ENCODE measurements around the gene DGKH.
"Not testable (repeated sequence)": the region's sequence is repeated elsewhere in the genome, so short reads cannot be mapped to it uniquely, and the experiment has no call there.

Gene DGKH

DNA sequence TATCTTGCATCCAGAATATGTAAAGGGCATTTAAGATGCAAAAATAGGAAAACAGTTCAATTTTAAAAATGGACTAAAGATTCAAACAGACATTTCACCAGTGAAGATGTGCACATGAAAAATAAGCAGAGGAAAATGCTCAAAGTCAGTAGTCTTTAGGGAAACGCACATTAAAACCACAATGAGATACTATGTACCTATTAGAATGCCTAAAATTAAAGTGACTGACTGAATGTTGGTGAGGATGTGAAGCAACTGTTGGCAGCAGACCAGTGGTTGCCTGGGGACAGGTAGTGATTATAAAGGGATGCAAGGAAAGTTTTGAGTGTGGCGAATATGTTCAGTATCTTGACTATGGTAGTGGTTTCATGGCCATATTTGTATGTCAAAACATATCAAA lies 75.2 kb downstream of the DGKH start:
- no peaks in the 10 kb centered on the region for H3K36me3 ChIP-seq (ENCODE audit: control insufficient read depth, insufficient read depth, low read length)
- H3K9ac ChIP-seq (ENCODE audit: low read depth, low read length): no peak overlapping the region
- H3K4me1 ChIP-seq (ENCODE audit: control insufficient read depth, insufficient read depth, low read length): no peaks in the 10 kb centered on the region

DNA sequence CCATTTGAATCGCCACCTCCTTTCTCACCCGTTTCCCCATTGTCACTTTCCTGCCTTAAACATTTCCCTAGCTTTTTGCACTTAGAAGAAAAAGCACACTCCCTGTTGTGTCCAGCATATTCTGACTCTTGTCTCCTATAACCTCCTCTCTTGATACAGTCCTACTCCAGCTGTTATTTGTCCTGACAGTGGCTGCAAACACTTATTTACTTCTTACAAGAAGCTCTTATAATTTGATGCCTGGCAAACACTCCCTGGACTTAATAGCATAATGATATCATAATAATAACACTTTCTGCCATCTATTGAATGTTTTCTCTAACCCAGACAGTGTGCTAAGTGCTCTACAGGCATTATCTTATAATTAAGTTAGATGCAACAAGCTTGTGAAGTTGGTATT lies 76.6 kb downstream of the DGKH start:
- no peaks in the 10 kb centered on the region for H3K27me3 ChIP-seq (ENCODE audit: control insufficient read depth, insufficient read depth, low read length)
- no peaks in the 10 kb centered on the region for H3K9me3 ChIP-seq (ENCODE audit: control insufficient read depth, insufficient read depth, low read length)
- peaks cover 8% of the 10 kb centered on the region for H3K4me1 ChIP-seq (ENCODE audit: control insufficient read depth, insufficient read depth, low read length)
- H3K4me3 ChIP-seq (ENCODE audit: low read depth, low read length): no peak overlapping the region
- H3K9ac ChIP-seq (ENCODE audit: low read depth, low read length): no peak overlapping the region
- H3K36me3 ChIP-seq (ENCODE audit: control insufficient read depth, insufficient read depth, low read length): no peaks in the 10 kb centered on the region

More for the DNA sequence above, 75.2 kb downstream of the DGKH start:
- H3K27me3 ChIP-seq (ENCODE audit: control insufficient read depth, insufficient read depth, low read length): no peaks in the 10 kb centered on the region
- H3K4me3 ChIP-seq (ENCODE audit: low read depth, low read length): no peak overlapping the region
- no peaks in the 10 kb centered on the region for H3K9me3 ChIP-seq (ENCODE audit: control insufficient read depth, insufficient read depth, low read length)

DNA sequence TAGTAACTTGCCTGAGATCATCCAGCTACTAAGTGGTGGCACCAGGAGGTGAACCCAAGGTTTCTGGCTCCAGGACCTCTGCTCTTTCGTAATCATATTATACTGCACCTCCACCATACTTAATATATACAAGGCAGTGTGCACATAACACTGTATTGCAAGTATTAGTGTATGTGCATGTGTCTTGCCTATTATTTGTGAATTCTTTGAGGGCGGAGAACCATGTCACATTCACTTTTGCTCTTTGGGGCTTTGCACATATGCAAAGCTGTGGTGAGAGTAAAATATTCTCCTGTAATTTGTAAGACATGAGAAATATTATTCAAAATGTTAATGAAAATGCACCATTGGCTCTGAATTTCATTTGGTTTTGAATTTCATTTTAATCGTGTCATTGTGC lies 78.6 kb downstream of the DGKH start:
- Histone ChIP-seq H3K9ac (ENCODE audit: low read depth, low read length) (no peak overlapping the region), H3K27me3 (ENCODE audit: control insufficient read depth, insufficient read depth, low read length) (no peaks in the 10 kb centered on the region), H3K4me3 (ENCODE audit: low read depth, low read length) (no peak overlapping the region), H3K9me3 (ENCODE audit: control insufficient read depth, insufficient read depth, low read length) (no peaks in the 10 kb centered on the region), H3K4me1 (ENCODE audit: control insufficient read depth, insufficient read depth, low read length) (peaks cover 8% of the 10 kb centered on the region), H3K36me3 (ENCODE audit: control insufficient read depth, insufficient read depth, low read length) (no peaks in the 10 kb centered on the region)

DNA sequence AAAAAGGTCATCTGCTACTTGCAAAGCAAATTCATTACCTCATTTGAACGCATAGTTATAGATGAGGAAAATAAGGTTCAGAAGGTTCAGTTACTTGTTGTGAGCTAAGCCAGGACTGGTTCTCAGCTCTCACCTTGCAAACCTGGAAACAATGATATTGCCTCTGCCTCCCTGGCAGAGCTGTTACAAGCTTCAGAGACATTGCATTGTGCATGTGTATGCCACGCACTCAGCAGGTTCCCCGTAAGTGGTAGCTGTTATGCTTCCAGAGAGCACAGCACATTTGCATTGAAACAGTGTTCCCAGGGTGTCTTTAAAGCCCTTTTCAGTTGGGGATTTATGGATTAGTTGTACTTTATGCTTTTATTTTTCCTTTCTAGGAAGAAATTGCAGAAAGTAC lies 80.6 kb downstream of the DGKH start:
- Histone ChIP-seq H3K4me3 (ENCODE audit: low read depth, low read length) (no peak overlapping the region), H3K27me3 (ENCODE audit: control insufficient read depth, insufficient read depth, low read length) (no peaks in the 10 kb centered on the region), H3K9ac (ENCODE audit: low read depth, low read length) (no peak overlapping the region), H3K4me1 (ENCODE audit: control insufficient read depth, insufficient read depth, low read length) (peaks cover 8% of the 10 kb centered on the region), H3K36me3 (ENCODE audit: control insufficient read depth, insufficient read depth, low read length) (no peaks in the 10 kb centered on the region), H3K9me3 (ENCODE audit: control insufficient read depth, insufficient read depth, low read length) (no peaks in the 10 kb centered on the region)

DNA sequence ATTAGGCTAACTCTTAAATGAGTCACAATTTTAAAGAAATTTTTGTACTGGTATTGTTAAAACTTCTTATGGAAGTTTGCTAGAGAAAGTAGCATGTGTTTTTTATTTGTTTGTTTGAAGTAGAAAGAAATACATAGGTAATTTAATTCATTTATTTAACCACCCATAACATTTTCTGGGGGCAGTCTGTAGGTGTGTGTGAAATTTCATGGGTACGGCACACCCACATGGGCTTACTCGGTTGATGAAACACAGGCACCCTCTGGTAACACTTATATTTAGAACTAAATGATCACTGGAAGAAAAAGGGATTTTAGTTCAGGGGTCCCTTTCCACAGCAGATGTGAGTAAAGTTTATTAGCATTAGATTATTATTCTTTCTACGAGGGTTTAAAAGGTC lies 88.1 kb downstream of the DGKH start:
- Histone ChIP-seq H3K27me3 (ENCODE audit: control insufficient read depth, insufficient read depth, low read length) (no peaks in the 10 kb centered on the region), H3K9ac (ENCODE audit: low read depth, low read length) (no peak overlapping the region), H3K4me1 (ENCODE audit: control insufficient read depth, insufficient read depth, low read length) (no peaks in the 10 kb centered on the region), H3K4me3 (ENCODE audit: low read depth, low read length) (no peak overlapping the region), H3K9me3 (ENCODE audit: control insufficient read depth, insufficient read depth, low read length) (no peaks in the 10 kb centered on the region), H3K36me3 (ENCODE audit: control insufficient read depth, insufficient read depth, low read length) (no peaks in the 10 kb centered on the region)

DNA sequence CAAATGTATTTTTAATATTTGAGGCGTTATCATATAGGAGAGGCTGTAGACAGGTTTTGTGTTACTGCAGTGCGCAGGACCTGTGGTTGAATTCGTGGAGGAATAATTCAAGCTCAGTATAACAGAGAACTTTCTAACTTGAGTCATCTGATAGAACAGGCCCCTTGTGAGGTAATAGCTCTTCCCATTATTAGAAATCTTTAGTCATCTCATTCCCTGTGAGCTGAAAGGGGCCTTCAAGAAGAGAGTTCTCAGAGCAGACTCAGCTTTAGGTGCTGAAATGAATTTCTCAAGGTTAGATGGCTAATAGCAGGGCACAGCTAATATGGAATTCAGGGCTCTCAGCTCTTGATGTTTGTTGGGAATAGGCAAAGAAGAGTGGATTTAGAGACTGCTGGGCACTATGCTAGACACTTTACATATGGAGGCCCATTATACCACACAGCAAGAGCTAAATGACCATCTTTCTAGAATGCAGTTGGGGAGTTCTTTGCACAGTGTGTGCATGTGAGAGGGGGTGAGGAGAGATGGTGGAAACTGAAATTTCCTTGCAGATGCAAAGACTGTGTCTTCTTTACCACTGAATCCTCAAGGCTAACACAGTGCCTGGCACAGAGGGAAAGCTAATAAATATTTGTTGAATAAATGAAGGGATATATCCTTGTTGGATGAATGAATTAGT lies 89.5 kb downstream of the DGKH start:
- Histone ChIP-seq H3K27me3 (ENCODE audit: control insufficient read depth, insufficient read depth, low read length) (no peaks in the 10 kb centered on the region), H3K9me3 (ENCODE audit: control insufficient read depth, insufficient read depth, low read length) (no peaks in the 10 kb centered on the region), H3K4me3 (ENCODE audit: low read depth, low read length) (no peak overlapping the region), H3K9ac (ENCODE audit: low read depth, low read length) (no peak overlapping the region), H3K4me1 (ENCODE audit: control insufficient read depth, insufficient read depth, low read length) (no peaks in the 10 kb centered on the region), H3K36me3 (ENCODE audit: control insufficient read depth, insufficient read depth, low read length) (no peaks in the 10 kb centered on the region)

DNA sequence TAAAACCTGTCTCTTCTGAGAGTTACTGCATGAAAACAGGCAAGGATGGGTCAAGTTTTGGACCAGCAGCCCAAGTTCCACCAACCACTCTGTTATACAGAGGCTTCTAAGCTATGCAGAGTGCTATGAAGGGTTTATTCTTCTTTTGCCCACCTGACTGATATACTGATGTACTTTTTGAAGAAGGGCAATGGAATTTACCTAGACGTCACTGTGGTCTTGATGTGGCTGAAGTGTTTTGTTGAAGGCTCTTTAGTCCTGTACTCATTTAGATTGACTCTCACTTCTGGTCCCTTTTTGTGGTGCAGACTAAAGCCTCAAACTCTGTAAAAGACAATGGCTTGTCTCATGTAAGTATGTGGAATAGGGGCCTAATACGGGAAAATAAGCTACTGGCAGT lies 92.0 kb downstream of the DGKH start:
- Histone ChIP-seq H3K9ac (ENCODE audit: low read depth, low read length) (no peak overlapping the region), H3K9me3 (ENCODE audit: control insufficient read depth, insufficient read depth, low read length) (no peaks in the 10 kb centered on the region)

DNA sequence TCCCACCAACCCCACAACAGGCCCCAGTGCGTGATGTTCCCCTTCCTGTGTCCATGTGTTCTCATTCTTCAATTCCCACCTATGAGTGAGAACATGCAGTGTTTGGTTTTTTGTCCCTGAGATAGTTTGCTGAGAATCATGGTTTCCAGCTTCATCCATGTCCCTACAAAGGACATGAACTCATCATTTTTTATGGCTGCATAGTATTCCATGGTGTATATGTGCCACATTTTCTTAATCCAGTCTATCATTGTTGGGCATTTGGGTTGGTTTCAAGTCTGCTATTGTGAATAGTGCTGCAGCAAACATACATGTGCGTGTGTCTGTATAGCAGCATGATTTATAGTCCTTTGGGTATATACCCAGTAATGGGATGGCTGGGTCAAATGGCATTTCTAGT lies 92.6 kb downstream of the DGKH start:
- not testable (repeated sequence) for H3K9ac ChIP-seq (ENCODE audit: low read depth, low read length); H3K4me3 ChIP-seq (ENCODE audit: low read depth, low read length); H3K9me3 ChIP-seq (ENCODE audit: control insufficient read depth, insufficient read depth, low read length); H3K36me3 ChIP-seq (ENCODE audit: control insufficient read depth, insufficient read depth, low read length); H3K27me3 ChIP-seq (ENCODE audit: control insufficient read depth, insufficient read depth, low read length); H3K4me1 ChIP-seq (ENCODE audit: control insufficient read depth, insufficient read depth, low read length)

More for the DNA sequence above, 92.0 kb downstream of the DGKH start:
- no peak overlapping the region for H3K4me3 ChIP-seq (ENCODE audit: low read depth, low read length)
- H3K36me3 ChIP-seq (ENCODE audit: control insufficient read depth, insufficient read depth, low read length): no peaks in the 10 kb centered on the region
- H3K27me3 ChIP-seq (ENCODE audit: control insufficient read depth, insufficient read depth, low read length): no peaks in the 10 kb centered on the region
- H3K4me1 ChIP-seq (ENCODE audit: control insufficient read depth, insufficient read depth, low read length): no peaks in the 10 kb centered on the region

DNA sequence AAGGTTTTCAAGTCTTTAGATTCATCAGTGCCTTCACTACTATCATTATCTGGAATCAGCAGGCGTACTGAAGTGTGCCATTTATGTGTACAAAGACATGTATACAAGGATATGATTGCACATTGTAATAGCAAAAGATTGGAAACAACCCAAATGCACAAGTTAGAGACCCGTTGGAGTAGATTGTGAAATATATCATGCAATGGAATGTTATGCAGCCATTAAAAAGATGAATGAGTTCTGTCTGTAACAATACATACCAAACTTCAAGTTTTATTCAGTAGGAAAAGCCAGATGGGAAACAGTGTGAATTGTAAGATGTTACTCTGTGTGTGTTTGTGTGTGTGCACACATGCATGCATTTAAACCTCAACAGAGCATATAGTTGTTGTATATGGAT lies 97.9 kb downstream of the DGKH start:
- Histone ChIP-seq H3K4me3 (ENCODE audit: low read depth, low read length) (no peak overlapping the region), H3K9me3 (ENCODE audit: control insufficient read depth, insufficient read depth, low read length) (no peaks in the 10 kb centered on the region), H3K4me1 (ENCODE audit: control insufficient read depth, insufficient read depth, low read length) (no peaks in the 10 kb centered on the region)

DNA sequence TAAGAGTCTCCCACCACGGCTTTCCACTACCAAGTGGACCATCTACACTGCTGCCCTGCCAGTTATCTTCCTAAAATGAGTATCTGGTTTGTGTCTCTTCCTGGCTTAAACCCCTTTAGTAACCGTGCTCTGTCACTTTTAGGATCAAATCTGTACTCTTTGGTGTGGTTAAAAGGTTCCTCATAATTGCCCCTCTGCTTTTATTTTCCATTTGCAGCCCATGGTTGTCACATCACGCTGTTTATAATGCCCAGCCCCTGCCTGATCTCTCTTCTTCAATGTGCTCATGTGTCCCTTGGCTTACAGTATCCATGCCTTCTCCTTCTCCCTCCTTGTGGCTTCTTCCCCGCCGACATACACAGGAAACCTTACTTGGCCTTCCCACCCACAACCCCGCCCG lies 100.1 kb downstream of the DGKH start:
- Histone ChIP-seq H3K4me3 (ENCODE audit: low read depth, low read length) (no peak overlapping the region), H3K36me3 (ENCODE audit: control insufficient read depth, insufficient read depth, low read length) (no peaks in the 10 kb centered on the region), H3K9me3 (ENCODE audit: control insufficient read depth, insufficient read depth, low read length) (no peaks in the 10 kb centered on the region), H3K9ac (ENCODE audit: low read depth, low read length) (no peak overlapping the region), H3K27me3 (ENCODE audit: control insufficient read depth, insufficient read depth, low read length) (no peaks in the 10 kb centered on the region), H3K4me1 (ENCODE audit: control insufficient read depth, insufficient read depth, low read length) (no peaks in the 10 kb centered on the region)

More for the DNA sequence above, 97.9 kb downstream of the DGKH start:
- Histone ChIP-seq H3K36me3 (ENCODE audit: control insufficient read depth, insufficient read depth, low read length) (no peaks in the 10 kb centered on the region), H3K27me3 (ENCODE audit: control insufficient read depth, insufficient read depth, low read length) (no peaks in the 10 kb centered on the region), H3K9ac (ENCODE audit: low read depth, low read length) (no peak overlapping the region)

DNA sequence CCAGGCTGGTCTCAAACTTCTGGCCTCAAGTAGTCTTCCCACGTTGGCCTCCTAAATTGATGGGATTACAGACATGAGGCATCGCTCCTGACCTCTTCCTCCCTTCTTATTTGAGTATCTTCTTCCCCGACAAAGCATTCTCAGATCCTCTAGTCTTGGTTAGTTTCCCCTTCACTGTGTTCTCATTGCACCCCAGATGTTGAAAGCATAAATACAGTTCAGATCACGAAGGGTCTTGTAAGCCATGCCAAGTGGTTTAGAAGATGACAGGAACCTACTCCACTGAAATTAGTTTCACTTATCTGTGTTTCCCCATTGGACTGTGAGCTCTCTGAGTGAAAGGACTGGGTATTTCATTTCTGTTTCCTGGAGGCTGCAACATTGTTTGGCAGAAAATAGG lies 100.7 kb downstream of the DGKH start:
- Histone ChIP-seq H3K4me3 (ENCODE audit: low read depth, low read length) (no peak overlapping the region), H3K36me3 (ENCODE audit: control insufficient read depth, insufficient read depth, low read length) (no peaks in the 10 kb centered on the region), H3K27me3 (ENCODE audit: control insufficient read depth, insufficient read depth, low read length) (no peaks in the 10 kb centered on the region)

DNA sequence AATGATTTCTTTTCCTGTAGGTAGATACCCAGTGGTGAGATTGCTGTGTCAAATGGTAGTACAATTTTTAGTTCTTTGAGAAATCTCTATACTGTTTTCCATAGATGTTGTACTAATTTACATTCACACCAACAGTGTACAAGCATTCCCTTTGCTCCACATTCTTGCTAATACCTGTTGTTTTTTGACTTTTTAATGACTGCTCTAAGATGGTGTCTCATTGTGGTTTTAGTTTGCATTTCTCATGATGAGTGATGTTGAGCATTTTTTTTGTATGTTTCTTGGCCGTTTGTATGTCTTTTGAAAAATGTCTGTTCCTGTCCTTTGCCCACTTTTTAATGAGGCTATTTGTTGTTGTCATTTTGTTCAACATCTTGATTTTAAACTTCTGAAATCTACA lies 103.3 kb downstream of the DGKH start:
- Histone ChIP-seq H3K4me3 (ENCODE audit: low read depth, low read length) (no peak overlapping the region), H3K9ac (ENCODE audit: low read depth, low read length) (no peak overlapping the region), H3K36me3 (ENCODE audit: control insufficient read depth, insufficient read depth, low read length) (no peaks in the 10 kb centered on the region), H3K27me3 (ENCODE audit: control insufficient read depth, insufficient read depth, low read length) (no peaks in the 10 kb centered on the region), H3K4me1 (ENCODE audit: control insufficient read depth, insufficient read depth, low read length) (no peaks in the 10 kb centered on the region), H3K9me3 (ENCODE audit: control insufficient read depth, insufficient read depth, low read length) (no peaks in the 10 kb centered on the region)

More for the DNA sequence above, 100.7 kb downstream of the DGKH start:
- Histone ChIP-seq H3K9me3 (ENCODE audit: control insufficient read depth, insufficient read depth, low read length) (no peaks in the 10 kb centered on the region), H3K4me1 (ENCODE audit: control insufficient read depth, insufficient read depth, low read length) (no peaks in the 10 kb centered on the region), H3K9ac (ENCODE audit: low read depth, low read length) (no peak overlapping the region)
